ENCODE results near the gene UBE2J2.

Gene UBE2J2

DNA sequence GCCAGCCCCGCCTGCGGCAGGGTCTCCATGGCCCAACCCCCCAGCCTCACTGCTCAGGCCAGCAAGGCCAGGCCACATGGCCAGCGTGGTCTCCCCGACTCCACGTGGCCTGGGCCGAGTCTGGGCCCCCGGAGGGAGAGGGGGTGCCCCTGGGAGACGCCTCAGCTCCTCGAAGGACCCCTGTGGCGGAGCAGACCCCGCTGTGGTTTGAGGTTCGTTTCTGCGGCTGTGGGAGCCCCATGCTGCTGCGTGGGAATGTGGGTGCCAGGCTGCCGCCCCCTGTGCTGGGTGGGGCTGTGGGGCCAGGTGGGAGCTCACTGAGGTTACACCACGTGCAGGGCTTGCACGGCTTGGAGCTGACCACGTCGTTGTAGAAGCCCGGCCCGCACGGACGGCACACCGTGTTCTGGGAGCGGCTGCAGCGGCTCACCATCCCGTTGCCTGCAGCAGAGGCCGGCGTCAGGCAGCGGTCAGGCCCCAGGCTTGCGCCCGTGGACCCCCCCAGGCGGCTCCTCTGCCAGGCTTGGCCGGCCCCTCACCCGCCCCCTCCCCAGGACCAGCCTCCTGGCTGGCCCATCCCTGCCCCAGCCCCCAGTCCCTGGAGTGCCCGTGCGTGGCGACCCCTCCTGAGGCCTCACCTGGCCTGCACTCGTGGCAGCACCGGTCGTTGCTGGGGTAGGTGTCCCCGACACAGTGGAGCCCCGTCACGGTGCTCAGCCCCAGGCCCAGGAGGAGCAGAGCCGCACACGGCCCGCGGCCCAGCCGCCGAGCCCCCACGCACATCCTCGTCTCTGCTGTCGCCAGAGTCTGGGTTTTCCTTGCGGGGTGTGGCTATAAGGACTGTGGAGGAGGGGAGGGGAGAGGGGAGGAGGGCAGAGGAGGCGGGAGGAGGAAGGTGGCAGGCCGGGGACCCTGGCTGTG lies 60.0 kb downstream of the UBE2J2 start, which contains the start of gene TNFRSF4:
Gene TNFRSF4 (minus strand): TSS at position 809 of the 921 bp plus-strand sequence. CDS start 26 bp downstream, at position 783.
- no peak for DNase-seq (ENCODE audit: low read depth in 1 of 2, low spot score in 1 of 2)

DNA sequence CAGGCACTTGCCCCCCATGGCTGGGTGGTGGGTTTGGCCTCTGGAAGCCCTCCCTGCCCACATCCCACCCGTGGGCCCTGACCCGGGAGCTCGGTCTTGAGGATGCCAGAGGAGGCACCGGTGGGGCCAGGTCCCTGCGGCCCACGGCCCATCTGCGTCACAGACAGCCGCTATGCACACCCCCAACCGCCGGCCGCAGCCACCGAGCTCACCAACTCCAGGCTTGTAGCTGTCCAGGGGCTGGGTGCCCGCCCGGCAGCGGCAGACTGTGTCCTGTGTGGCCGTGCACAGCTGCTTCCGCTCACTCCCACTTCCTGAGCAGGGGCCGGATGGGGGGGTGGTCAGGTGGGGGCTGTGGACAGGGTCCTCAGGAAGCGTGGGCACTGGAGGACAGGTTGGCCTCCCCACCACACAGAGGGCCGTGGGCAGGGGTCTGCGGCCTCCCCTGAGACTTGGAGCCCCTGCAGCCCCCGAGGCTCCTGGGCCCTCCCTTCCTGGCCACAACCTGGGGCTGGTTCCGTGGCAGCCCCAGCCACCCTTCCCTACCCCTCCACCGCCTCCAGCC lies 60.8 kb downstream of the UBE2J2 start:
- DNase-seq (ENCODE audit: low read depth in 1 of 2, low spot score in 1 of 2), result no peak

DNA sequence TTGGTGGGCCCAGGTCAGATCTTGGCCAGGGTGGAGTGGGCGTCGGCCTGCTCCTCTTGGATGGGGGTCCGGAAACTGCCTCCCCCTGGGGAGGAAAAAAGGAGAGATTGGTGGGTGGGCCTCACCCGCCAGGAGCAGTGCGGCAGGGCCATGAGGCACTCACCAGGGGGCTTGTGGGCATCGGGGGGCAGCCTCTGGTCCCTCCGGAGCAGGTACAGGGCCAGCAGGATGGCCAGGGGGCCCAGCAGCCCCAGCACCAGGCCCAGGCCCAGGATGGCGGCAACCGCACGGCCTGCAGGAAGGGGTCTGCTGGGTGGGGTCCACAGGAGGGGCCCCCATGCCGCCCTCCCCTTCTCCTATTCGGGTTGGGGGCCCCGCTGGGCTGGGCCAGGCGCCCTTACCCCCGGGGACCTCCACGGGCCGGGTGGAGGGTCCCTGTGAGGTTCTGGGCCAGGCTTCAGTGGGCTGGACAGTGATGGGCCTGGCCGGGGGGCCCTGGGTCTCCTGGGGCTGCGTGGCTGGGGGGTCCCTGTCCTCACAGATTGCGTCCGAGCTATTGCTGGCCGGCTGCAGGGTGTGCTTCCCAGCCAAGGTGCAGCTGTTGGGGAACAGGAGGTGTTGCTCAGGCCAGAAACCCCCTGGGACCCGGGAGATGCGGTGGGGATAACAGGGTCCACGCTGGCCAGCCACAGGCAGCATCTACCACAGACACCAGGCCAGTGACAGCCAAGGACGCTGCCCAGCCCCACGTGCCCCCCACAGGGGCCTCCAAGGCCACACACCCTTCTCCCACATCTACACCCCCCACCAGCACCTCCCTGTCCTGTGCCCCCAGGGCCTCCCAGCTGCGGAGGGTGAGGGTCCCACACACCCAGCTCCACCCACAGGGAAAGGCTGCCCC lies 61.9 kb downstream of the UBE2J2 start:
- no peak for DNase-seq (ENCODE audit: low read depth in 1 of 2, low spot score in 1 of 2)

- DNase-seq (ENCODE audit: low read depth in 1 of 2, low spot score in 1 of 2), result no peak
Measured at GRCh38 chr1:1210726-1211540, 62.7 kb downstream of the UBE2J2 start.

DNA sequence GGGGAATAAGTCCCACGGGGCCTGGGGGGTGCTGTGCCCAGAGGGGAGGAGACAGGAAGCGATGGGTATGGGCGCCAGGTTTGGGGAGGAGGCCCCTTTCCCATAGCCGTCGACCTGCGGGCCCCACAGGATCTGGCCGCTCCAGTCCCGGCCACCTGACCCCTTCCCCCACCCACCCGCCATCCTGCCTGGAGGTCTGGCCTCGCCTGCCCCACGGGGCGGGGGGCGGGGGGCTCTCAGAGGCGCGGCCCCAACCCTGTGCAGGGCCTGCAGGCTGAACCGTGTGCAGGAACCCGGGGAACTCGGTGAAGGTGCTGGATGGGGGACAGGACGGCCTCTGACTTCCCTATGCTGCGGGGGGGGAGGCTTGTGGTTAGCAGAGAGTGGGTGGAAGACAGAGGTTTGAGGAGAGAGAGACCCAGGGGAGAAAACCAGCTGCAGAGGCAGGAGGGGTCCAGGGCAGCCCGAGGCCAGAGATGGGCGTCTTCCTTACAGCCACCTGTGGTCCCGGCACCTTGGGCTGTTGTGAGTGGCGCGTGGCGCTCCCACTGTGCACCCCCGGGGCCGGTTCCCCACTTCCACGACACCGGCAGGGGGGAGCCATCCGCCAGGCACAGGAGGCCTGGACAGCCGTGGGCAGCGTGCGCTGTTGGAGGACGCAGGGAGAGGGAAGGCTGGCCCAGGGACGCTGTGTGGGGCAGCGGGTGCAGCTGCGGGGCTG lies 64.8 kb downstream of the UBE2J2 start:
- DNase-seq (ENCODE audit: low read depth in 1 of 2, low spot score in 1 of 2), result no peak

- DNase-seq (ENCODE audit: low read depth in 1 of 2, low spot score in 1 of 2), result no peak
Measured at GRCh38 chr1:1207571-1207892, 66.1 kb downstream of the UBE2J2 start.

- DNase-seq (ENCODE audit: low read depth in 1 of 2, low spot score in 1 of 2), result no peak
Measured at GRCh38 chr1:1206966-1207531, 66.6 kb downstream of the UBE2J2 start.

DNA sequence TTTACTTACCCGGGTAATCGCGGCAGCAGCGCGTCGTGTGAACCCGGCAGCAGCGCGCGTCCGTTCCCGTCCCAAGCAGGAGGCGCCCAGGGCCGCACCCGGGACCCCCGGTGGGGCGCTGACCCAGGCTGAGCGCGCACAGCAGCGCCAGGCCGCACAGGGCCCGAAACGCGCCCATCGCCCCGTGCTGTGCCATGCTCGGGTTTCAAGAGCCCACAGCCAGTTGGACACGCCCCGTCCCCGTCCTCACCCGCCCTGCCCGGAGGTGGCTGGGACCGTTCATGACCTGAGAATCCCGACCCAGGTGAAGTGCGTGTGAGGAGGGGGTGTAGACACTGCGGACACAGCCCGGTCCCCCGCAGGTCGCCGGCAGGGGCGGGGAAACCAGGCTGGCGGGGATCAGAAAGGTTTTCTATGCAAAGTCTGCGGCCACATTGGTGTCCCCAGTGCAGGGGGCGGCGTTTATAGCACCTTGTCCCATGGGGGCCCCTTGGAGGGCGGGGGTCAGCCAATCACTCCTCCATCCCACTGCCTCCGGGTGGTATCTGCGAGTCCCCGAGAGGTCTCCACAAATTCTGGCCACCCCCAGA lies 67.2 kb downstream of the UBE2J2 start, which contains the start of gene TNFRSF18:
Gene TNFRSF18 (minus strand): TSS at position 217 of the 590 bp plus-strand sequence. CDS start 21 bp downstream, at position 196.
- no peak for DNase-seq (ENCODE audit: low read depth in 1 of 2, low spot score in 1 of 2)

- DNase-seq (ENCODE audit: low read depth in 1 of 2, low spot score in 1 of 2), result no peak
Measured at GRCh38 chr1:1205769-1206375, 67.8 kb downstream of the UBE2J2 start.

DNA sequence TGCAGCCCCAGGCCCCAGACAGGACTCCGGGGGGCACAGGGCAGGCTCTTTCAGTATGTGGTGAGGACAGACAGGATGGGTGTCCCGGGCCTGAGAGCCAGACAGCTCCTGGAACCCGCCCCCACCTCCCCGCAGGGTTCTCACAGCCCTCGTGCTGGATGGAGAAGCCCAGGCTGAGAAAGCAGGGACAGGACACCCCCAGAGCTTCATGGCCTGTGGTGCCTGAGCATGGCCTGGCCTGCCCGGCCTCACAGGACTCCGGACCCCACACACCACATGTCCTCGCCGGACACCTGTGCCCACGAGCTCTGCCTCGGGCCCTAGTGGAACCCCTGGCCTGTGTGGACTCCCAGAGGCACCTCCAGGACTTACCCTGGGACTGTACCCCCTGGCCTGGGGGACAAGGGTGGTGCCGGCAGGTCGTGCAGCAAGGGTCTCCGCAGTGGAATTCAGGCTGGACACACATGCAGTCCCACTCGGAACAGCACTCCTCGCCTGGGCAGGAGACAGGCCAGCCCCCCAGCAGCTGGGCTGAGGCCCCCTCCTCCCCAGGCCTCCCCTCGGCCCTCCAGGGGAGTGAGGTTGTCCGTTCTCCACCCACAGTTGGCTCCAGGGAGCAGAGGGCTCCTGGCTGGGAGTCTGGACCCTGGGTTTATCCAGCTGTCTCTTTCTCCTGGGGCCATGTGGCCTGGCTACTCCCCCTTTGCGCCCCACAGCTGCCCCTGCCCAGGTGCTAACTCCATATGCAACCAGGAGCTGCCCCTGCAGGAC lies 68.5 kb downstream of the UBE2J2 start:
- no peak for DNase-seq (ENCODE audit: low read depth in 1 of 2, low spot score in 1 of 2)

DNA sequence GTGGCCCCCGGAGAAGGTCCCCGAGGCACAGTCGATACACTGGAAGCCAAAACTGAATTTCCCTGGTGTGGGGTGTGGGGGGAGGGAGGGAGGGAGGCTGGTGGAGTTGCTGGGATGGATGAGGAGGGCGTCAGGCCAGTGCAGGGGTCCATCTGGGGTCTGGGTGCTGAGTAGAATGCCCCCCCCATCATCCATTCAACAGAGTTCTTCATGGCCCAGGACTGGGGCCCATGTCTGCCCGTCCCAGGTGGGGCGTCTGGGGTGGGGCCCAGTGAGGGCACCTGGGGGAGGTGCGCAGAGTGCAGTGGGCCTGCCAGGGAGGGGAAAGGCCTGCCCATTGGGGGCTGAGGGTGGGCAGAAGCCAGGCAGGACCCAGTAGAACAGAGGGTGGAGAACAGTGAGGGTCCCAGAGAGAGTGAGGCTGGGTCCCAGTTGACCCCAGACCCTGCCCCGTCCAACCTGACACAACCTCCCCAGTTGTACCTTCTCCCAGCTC lies 69.2 kb downstream of the UBE2J2 start:
- DNase-seq (ENCODE audit: low read depth in 1 of 2, low spot score in 1 of 2), result no peak
